Neural cell (in vitro differentiated cells): ENCODE data around the gene FAM168A.

ENCODE experiments used
- CTCF ChIP-seq: fragments of 450-650 bp; IDR thresholded peaks from 2 replicates; pipeline ENCODE4 v1.5.1; 2014; ENCODE audit warnings: antibody characterized with exemption, mild to moderate bottlenecking, moderate library complexity; ENCODE audit not compliant: poor library complexity, severe bottlenecking
- EP300 ChIP-seq: fragments of 450-650 bp; conservative IDR thresholded peaks from 2 replicates; pipeline ENCODE4 v1.6.1; 2014; ENCODE audit warnings: antibody characterized with exemption, mild to moderate bottlenecking, moderate library complexity; ENCODE audit not compliant: poor library complexity, severe bottlenecking
- EZH2 ChIP-seq: fragments of 200-600, 300-800 bp; shearing (Covaris generic), sonication (generic); IDR thresholded peaks from 2 replicates; pipeline ENCODE4 v1.6.1; 2014; ENCODE audit warnings: antibody characterized with exemption, low read length, borderline replicate concordance, mild to moderate bottlenecking; ENCODE audit not compliant: insufficient read depth, poor library complexity, severe bottlenecking
- MXI1 ChIP-seq: fragments of 450-650 bp; conservative IDR thresholded peaks from 2 replicates; pipeline ENCODE4 v1.6.1; 2014; ENCODE audit warnings: antibody characterized with exemption, mild to moderate bottlenecking; ENCODE audit not compliant: poor library complexity, severe bottlenecking
- POLR2AphosphoS5 ChIP-seq: IDR thresholded peaks from 2 replicates; pipeline ENCODE4 v1.6.1; 2012
- REST ChIP-seq: IDR thresholded peaks from 2 replicates; pipeline ENCODE4 v1.6.1; 2012; ENCODE audit warnings: borderline replicate concordance
- SMC3 ChIP-seq: fragments of 450-650 bp; conservative IDR thresholded peaks from 2 replicates; pipeline ENCODE4 v1.6.1; 2014; ENCODE audit warnings: antibody characterized with exemption, mild to moderate bottlenecking, moderate library complexity; ENCODE audit not compliant: poor library complexity
- TAF1 ChIP-seq: IDR thresholded peaks from 2 replicates; pipeline ENCODE4 v1.6.1; 2012; ENCODE audit warnings: low read depth

- TF ChIP-seq CTCF: no peak
- TF ChIP-seq EZH2: no peak
- no peak for TF ChIP-seq POLR2AphosphoS5
- no peak for TF ChIP-seq MXI1
- TF ChIP-seq REST: no peak
- TF ChIP-seq SMC3: no peak
- no peak for TF ChIP-seq TAF1
- no peak for TF ChIP-seq EP300
Measured at GRCh38 chr11:73465871-73466270, 132.0 kb downstream of the FAM168A start.
